Daoy (cell line): Measurements from ENCODE around the gene METTL4. TPM values are rescaled to one million over a fixed set of nuclear protein-coding genes. Genes with fewer than 3 reads are reported as not detected.
A peak's percentile ranks its signal among the peaks of the same experiment; 100 is the strongest.

Experiments used
- DNase-seq: peaks from one replicate; pipeline ENCODE4 v3.0.0-alpha.2; 2015; ENCODE audit warnings: low read depth
- total RNA-seq: library from RNA; depleted of rRNA; stranded (reverse); fragments of >200 nt; shearing (Covaris generic); gene quantifications from 2 replicates; pipeline ENCODE4 v1.2.3, GENCODE V29; 2014; rRNA removed

Gene METTL4
- 5.3 and 6.5 TPM in 2 replicates for total RNA-seq

GRCh38 chr18:2571200-2572170, at the start of gene METTL4, which contains the start of gene NDC80:
METTL4 (minus strand) TSS chr18:2571505; CDS start chr18:2567216, 4,289 bp downstream.
NDC80 (plus strand) TSS chr18:2571557; CDS start chr18:2572986, 1,429 bp downstream.
- peak; percentile 88 for DNase-seq

GRCh38 chr18:2618009-2618408, 46.7 kb upstream of the METTL4 start:
- no peak for DNase-seq

- DNase-seq: no peak
Measured at GRCh38 chr18:2617401-2617998, 46.2 kb upstream of the METTL4 start.

- DNase-seq: no peak
Measured at GRCh38 chr18:2612996-2613395, 41.7 kb upstream of the METTL4 start.

- DNase-seq: no peak
Measured at GRCh38 chr18:2610549-2610948, 39.2 kb upstream of the METTL4 start.

- DNase-seq: no peak
Measured at GRCh38 chr18:2609604-2610003, 38.3 kb upstream of the METTL4 start.

- no peak for DNase-seq
Measured at GRCh38 chr18:2606335-2606734, 35.0 kb upstream of the METTL4 start.

- DNase-seq: no peak
Measured at GRCh38 chr18:2602844-2603243, 31.5 kb upstream of the METTL4 start.

- no peak for DNase-seq
Measured at GRCh38 chr18:2597639-2598038, 26.3 kb upstream of the METTL4 start.

- DNase-seq: no peak
Measured at GRCh38 chr18:2590303-2590702, 19.0 kb upstream of the METTL4 start.

- no peak for DNase-seq
Measured at GRCh38 chr18:2589345-2590068, 18.2 kb upstream of the METTL4 start.

GRCh38 chr18:2588666-2589344, 17.5 kb upstream of the METTL4 start:
- no peak for DNase-seq

- no peak for DNase-seq
Measured at GRCh38 chr18:2587788-2588187, 16.5 kb upstream of the METTL4 start.

GRCh38 chr18:2573408-2573807, 2.1 kb upstream of the METTL4 start:
- DNase-seq: no peak

- no peak for DNase-seq
Measured at GRCh38 chr18:2572892-2573291, 1.6 kb upstream of the METTL4 start.

- DNase-seq: no peak
Measured at GRCh38 chr18:2572171-2572569, 865 bp upstream of the METTL4 start.

- peak; percentile 46 for DNase-seq
Measured at GRCh38 chr18:2570772-2571199, 519 bp downstream of the METTL4 start.

- DNase-seq: no peak
Measured at GRCh38 chr18:2569338-2570207, 1.7 kb downstream of the METTL4 start.

- no peak for DNase-seq
Measured at GRCh38 chr18:2568605-2569004, 2.7 kb downstream of the METTL4 start.

GRCh38 chr18:2568129-2568528, 3.2 kb downstream of the METTL4 start:
- DNase-seq: no peak

GRCh38 chr18:2564373-2564772, 6.9 kb downstream of the METTL4 start:
- DNase-seq: no peak
